ENCODE results near the gene ASB2.
A peak's percentile ranks its signal among the peaks of the same experiment; 100 is the strongest.

Gene ASB2

GRCh38 chr14:93946541-93947090, 29.8 kb downstream of the ASB2 start:
- DNase-seq (ENCODE audit: low read depth) = peak; percentile 46

GRCh38 chr14:93946104-93946503, 30.3 kb downstream of the ASB2 start:
- peak; percentile 90 for DNase-seq (ENCODE audit: low read depth)

- no peak for DNase-seq (ENCODE audit: low read depth)
These were observed 31.3 kb downstream of the ASB2 start for GRCh38 chr14:93945070-93945399.

- no peak for DNase-seq (ENCODE audit: low read depth)
These were observed 31.9 kb downstream of the ASB2 start for GRCh38 chr14:93944348-93945069.

GRCh38 chr14:93943930-93944329, 32.4 kb downstream of the ASB2 start:
- no peak for DNase-seq (ENCODE audit: low read depth)

- peak; percentile 84 for DNase-seq (ENCODE audit: low read depth)
These were observed 33.3 kb downstream of the ASB2 start for GRCh38 chr14:93943052-93943451.

- peak; percentile 94 for DNase-seq (ENCODE audit: low read depth)
These were observed 35.0 kb downstream of the ASB2 start for GRCh38 chr14:93941293-93941910.

GRCh38 chr14:93940437-93940836, 35.9 kb downstream of the ASB2 start:
- DNase-seq (ENCODE audit: low read depth) = no peak

GRCh38 chr14:93939304-93940229, 36.8 kb downstream of the ASB2 start:
- DNase-seq (ENCODE audit: low read depth) = peak; percentile 76

GRCh38 chr14:93938751-93939303, 37.5 kb downstream of the ASB2 start:
- no peak for DNase-seq (ENCODE audit: low read depth)

- DNase-seq (ENCODE audit: low read depth) = no peak
These were observed 38.9 kb downstream of the ASB2 start for GRCh38 chr14:93937519-93937918.

GRCh38 chr14:93936926-93937325, 39.4 kb downstream of the ASB2 start:
- DNase-seq (ENCODE audit: low read depth) = no peak

- DNase-seq (ENCODE audit: low read depth) = peak; percentile 63
These were observed 40.1 kb downstream of the ASB2 start for GRCh38 chr14:93936245-93936644.

GRCh38 chr14:93935213-93935612, 41.2 kb downstream of the ASB2 start:
- no peak for DNase-seq (ENCODE audit: low read depth)

- no peak for DNase-seq (ENCODE audit: low read depth)
These were observed 43.7 kb downstream of the ASB2 start for GRCh38 chr14:93932642-93933041.

GRCh38 chr14:93930989-93931307, 45.4 kb downstream of the ASB2 start:
- DNase-seq (ENCODE audit: low read depth) = no peak

- DNase-seq (ENCODE audit: low read depth) = no peak
These were observed 45.9 kb downstream of the ASB2 start for GRCh38 chr14:93930296-93930988.

- DNase-seq (ENCODE audit: low read depth) = no peak
These were observed 46.7 kb downstream of the ASB2 start for GRCh38 chr14:93929657-93930056.

GRCh38 chr14:93929048-93929535, 47.3 kb downstream of the ASB2 start:
- no peak for DNase-seq (ENCODE audit: low read depth)

GRCh38 chr14:93928184-93929047, 48.0 kb downstream of the ASB2 start:
- no peak for DNase-seq (ENCODE audit: low read depth)

GRCh38 chr14:93927800-93928145, 48.6 kb downstream of the ASB2 start:
- DNase-seq (ENCODE audit: low read depth) = no peak

All from ELR (cell line).